GM18909 (cell line): ENCODE data around the gene SIX2.
"Not testable (repeated sequence)": the region's sequence is repeated elsewhere in the genome, so short reads cannot be mapped to it uniquely, and the experiment has no call there.

Experiments
- ATAC-seq: cut with Tn5 transposase; IDR thresholded peaks from one replicate; pipeline ENCODE4 v1.9.1; 2021; ENCODE audit warnings: mild to moderate bottlenecking; ENCODE audit not compliant: unreplicated experiment, poor library complexity

The SIX2 gene

GRCh38 chr2:45009303-45009927 lies at the start of gene SIX2:
TSS of gene SIX2 (minus strand) at chr2:45009452. CDS start at chr2:45009110, 342 bp downstream.
- ATAC-seq = no peak

GRCh38 chr2:45055162-45055605 lies 45.9 kb upstream of the SIX2 start:
- no peak for ATAC-seq

GRCh38 chr2:45053966-45054365 lies 44.7 kb upstream of the SIX2 start:
- no peak for ATAC-seq

GRCh38 chr2:45052388-45052928 lies 43.2 kb upstream of the SIX2 start:
- no peak for ATAC-seq

- no peak for ATAC-seq
Observed at GRCh38 chr2:45049569-45050336, 40.5 kb upstream of the SIX2 start.

- no peak for ATAC-seq
Observed at GRCh38 chr2:45047301-45047700, 38.0 kb upstream of the SIX2 start.

GRCh38 chr2:45046786-45047185 lies 37.5 kb upstream of the SIX2 start:
- ATAC-seq = no peak

- ATAC-seq = no peak
Observed at GRCh38 chr2:45045706-45046105, 36.5 kb upstream of the SIX2 start.

- ATAC-seq = no peak
Observed at GRCh38 chr2:45044916-45045315, 35.7 kb upstream of the SIX2 start.

GRCh38 chr2:45043174-45043573 lies 33.9 kb upstream of the SIX2 start:
- ATAC-seq = no peak

GRCh38 chr2:45042401-45042800 lies 33.1 kb upstream of the SIX2 start:
- ATAC-seq = no peak

GRCh38 chr2:45040786-45041185 lies 31.5 kb upstream of the SIX2 start:
- ATAC-seq = no peak

- not testable (repeated sequence) for ATAC-seq
Observed at GRCh38 chr2:45039804-45040203, 30.6 kb upstream of the SIX2 start.

- not testable (repeated sequence) for ATAC-seq
Observed at GRCh38 chr2:45038861-45039260, 29.6 kb upstream of the SIX2 start.

GRCh38 chr2:45033302-45033701 lies 24.1 kb upstream of the SIX2 start:
- ATAC-seq = no peak

GRCh38 chr2:45031028-45031427 lies 21.8 kb upstream of the SIX2 start:
- no peak for ATAC-seq

- ATAC-seq = no peak
Observed at GRCh38 chr2:45030553-45030952, 21.3 kb upstream of the SIX2 start.

- ATAC-seq = no peak
Observed at GRCh38 chr2:45029215-45029614, 20.0 kb upstream of the SIX2 start.

GRCh38 chr2:45028276-45028675 lies 19.0 kb upstream of the SIX2 start:
- no peak for ATAC-seq

GRCh38 chr2:45026924-45027450 lies 17.7 kb upstream of the SIX2 start:
- ATAC-seq = no peak

- ATAC-seq = no peak
Observed at GRCh38 chr2:45024600-45025291, 15.5 kb upstream of the SIX2 start.
